ENCODE measurements around the gene ZNF311. TPM values are rescaled to one million over a fixed set of nuclear protein-coding genes. Genes with fewer than 3 reads are reported as not detected.

ZNF311 gene
- polyA plus RNA-seq, 1 donor from 2014 or later: not detected

- no peak overlapping the region for H3K4me3 Mint-ChIP-seq
- H3K36me3 Mint-ChIP-seq: no peaks in the 10 kb centered on the region
- no peaks in the 10 kb centered on the region for H3K9me3 Mint-ChIP-seq
- no peaks in the 10 kb centered on the region for H3K4me1 Mint-ChIP-seq
- peaks cover 18% of the 10 kb centered on the region for H3K27me3 Mint-ChIP-seq
- no peak overlapping the region for H3K27ac Mint-ChIP-seq
These were observed 8.1 kb downstream of the ZNF311 start for GRCh38 chr6:28996844-28997510.

- Mint-ChIP-seq H3K4me3 (no peak overlapping the region), H3K9me3 (no peaks in the 10 kb centered on the region), H3K27ac (no peak overlapping the region), H3K4me1 (no peaks in the 10 kb centered on the region), H3K27me3 (peaks cover 17% of the 10 kb centered on the region), H3K36me3 (no peaks in the 10 kb centered on the region)
These were observed 9.9 kb downstream of the ZNF311 start for GRCh38 chr6:28995093-28995650.

DNA sequence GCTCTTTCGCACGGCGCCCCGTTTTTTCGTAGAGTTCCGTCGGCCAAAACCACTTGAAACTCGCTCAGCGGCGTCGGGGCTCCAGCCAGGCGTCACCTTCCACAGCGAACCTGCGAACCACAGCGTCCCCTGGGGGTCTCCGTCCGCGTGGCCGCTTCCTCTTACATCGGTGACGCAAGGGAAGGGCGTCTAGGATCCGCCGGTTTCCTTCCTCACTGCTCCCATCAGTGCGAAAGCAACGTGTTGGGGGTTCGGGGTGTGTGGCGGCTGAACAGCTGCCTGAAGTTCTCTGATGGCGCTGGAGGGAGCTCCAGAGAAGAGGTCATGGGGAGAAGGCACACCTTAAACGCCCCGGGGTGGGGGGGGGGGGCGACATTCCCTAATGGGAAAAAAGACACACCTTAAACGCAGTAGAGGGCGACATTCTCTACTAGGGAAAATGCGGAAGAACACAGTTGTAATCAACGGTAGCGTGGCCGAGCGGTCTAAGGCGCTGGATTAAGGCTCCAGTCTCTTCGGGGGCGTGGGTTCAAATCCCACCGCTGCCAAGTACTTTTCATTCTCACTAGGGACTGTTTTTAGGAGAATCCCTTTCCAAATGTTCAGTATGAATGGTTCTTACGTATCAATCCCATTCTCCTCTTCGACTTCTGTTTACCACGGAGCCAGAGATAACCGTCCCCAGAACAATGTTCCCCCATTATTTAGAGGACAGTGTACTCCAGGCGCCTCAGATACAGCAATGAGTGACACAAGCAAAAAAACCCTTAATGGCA, 16.4 kb downstream of the ZNF311 start:
- Mint-ChIP-seq H3K4me3 (peak overlapping the region; percentile 48 to 87 (median 72)), H3K36me3 (peaks cover 2% of the 10 kb centered on the region), H3K27me3 (peaks cover 29% of the 10 kb centered on the region), H3K4me1 (peaks cover 5 to 16% (median 16%) of the 10 kb centered on the region in 3 donors), H3K27ac (peak overlapping the region; percentile 81 to 96 (median 91)), H3K9me3 (peaks cover 0 to 14% (median 0%) of the 10 kb centered on the region in 3 donors)

- H3K27ac Mint-ChIP-seq: peak overlapping the region in 1 of 3 donors; percentile 97
- H3K36me3 Mint-ChIP-seq: peaks cover 6% of the 10 kb centered on the region
- H3K27me3 Mint-ChIP-seq: peaks cover 31% of the 10 kb centered on the region
- H3K4me1 Mint-ChIP-seq: peaks cover 18 to 38% (median 36%) of the 10 kb centered on the region in 3 donors
- H3K9me3 Mint-ChIP-seq: peaks cover 0 to 19% (median 0%) of the 10 kb centered on the region in 3 donors
- peak overlapping the region; percentile 25 to 78 (median 51) for H3K4me3 Mint-ChIP-seq
These were observed 19.5 kb downstream of the ZNF311 start for GRCh38 chr6:28985462-28986164.

GRCh38 chr6:28983838-28984237, 21.3 kb downstream of the ZNF311 start:
- Mint-ChIP-seq H3K27ac (peak overlapping the region in 2 of 3 donors; percentile 55 to 97), H3K4me3 (peak overlapping the region in 3 of 4 donors; percentile 76 to 97 (median 92)), H3K9me3 (peaks cover 0 to 17% (median 0%) of the 10 kb centered on the region in 3 donors), H3K36me3 (peaks cover 6% of the 10 kb centered on the region), H3K27me3 (peaks cover 28% of the 10 kb centered on the region), H3K4me1 (peaks cover 26 to 43% (median 41%) of the 10 kb centered on the region in 3 donors)

DNA sequence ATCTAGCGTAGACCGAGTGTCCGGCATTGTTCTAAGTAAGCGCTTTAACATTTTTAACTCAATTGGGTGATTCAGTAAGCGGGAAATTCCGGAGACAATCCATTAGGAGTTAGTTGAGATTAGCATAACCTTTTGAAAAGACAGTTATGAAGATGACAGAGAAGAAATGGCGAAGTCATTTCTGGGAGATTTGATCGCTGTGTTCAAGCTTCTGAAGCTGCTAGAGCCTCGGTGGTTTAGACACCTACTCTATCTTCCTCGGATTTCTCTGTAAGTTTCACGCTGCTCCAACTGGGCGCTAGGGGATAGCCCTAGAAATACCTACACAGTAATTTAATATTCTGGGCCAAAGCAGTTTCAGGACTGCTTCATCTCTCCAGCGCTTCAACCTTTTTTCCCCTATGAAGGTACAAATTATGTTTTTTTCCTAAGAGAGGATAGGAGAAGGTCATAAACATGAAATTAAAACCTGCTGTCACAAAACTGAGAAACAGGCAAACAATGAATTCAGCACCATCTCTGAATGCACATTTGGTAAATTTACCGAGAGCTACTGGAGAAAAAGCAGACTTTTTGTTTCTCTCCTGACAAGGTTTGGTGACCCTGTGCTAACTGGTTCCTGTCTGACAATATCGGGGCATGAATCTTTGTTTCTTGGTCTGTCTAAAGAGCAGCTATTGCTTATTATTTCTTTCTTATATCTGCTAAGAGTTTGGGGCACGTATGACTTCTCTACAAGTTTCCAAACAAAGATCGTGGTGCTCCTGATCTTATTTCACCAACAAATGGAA, 22.4 kb downstream of the ZNF311 start:
- H3K4me3 Mint-ChIP-seq: peak overlapping the region; percentile 92 to 98 (median 96)
- peaks cover 30 to 41% (median 36%) of the 10 kb centered on the region in 3 donors for H3K4me1 Mint-ChIP-seq
- peaks cover 0 to 11% (median 0%) of the 10 kb centered on the region in 3 donors for H3K9me3 Mint-ChIP-seq
- H3K36me3 Mint-ChIP-seq: peaks cover 6% of the 10 kb centered on the region
- H3K27me3 Mint-ChIP-seq: peaks cover 25% of the 10 kb centered on the region
- H3K27ac Mint-ChIP-seq: peak overlapping the region; percentile 97 to 100 (median 99)

DNA sequence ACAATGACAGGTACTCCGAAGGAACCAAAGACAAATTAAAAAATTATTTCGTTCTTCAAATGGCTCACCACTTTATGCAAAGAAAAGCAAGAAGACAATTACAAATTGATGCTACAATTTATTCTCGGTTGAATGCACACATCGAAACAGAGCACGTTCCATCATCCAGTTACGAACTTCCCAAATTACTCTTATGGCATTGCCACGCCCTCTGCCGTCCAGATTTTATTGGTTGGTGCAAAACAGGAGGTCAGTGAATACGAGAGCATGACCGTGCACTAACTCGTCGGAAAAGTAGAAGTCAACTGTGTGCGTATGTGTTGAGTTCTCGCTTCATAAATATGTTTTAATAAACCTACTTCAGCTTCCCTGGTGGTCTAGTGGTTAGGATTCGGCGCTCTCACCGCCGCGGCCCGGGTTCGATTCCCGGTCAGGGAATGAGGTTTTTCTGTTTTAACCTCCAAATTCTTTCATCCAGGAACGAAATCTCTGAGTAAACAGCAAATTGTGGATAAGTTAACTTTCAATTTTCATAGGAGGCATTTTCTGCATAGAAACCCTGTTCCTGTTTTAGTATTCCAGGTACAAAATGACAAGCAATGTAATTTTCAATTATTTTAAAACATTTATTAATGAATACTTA, 23.2 kb downstream of the ZNF311 start:
- Mint-ChIP-seq H3K4me3 (peak overlapping the region; percentile 92 to 98 (median 96)), H3K4me1 (peaks cover 33 to 43% (median 35%) of the 10 kb centered on the region in 3 donors), H3K27ac (peak overlapping the region; percentile 97 to 100 (median 99)), H3K27me3 (peaks cover 26% of the 10 kb centered on the region), H3K9me3 (peaks cover 0 to 11% (median 0%) of the 10 kb centered on the region in 3 donors), H3K36me3 (peaks cover 6% of the 10 kb centered on the region)

DNA sequence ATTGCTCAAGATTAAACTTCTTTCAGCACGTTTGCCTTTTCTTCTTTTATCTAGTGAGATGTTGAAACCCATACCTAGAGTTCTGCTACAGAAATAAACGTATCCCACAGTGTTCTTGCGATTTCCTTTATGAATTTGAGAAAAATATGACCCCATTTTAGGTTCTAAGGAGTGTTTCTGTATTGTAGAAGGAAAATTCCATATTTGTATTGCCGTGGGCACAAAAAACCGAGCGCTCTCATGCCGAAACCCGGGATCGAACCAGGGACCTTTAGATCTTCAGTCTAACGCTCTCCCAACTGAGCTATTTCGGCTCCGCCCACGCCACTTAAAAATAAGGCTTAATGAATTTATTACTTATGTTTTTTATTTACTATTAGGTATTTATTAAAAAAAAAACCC, 23.7 kb downstream of the ZNF311 start:
- peaks cover 6% of the 10 kb centered on the region for H3K36me3 Mint-ChIP-seq

GRCh38 chr6:28980852-28981430, 24.2 kb downstream of the ZNF311 start:
- H3K36me3 Mint-ChIP-seq: peaks cover 5% of the 10 kb centered on the region
- peaks cover 18% of the 10 kb centered on the region for H3K27me3 Mint-ChIP-seq
- peak overlapping the region; percentile 97 to 100 (median 99) for H3K27ac Mint-ChIP-seq
- peak overlapping the region; percentile 92 to 98 (median 96) for H3K4me3 Mint-ChIP-seq
- peaks cover 33 to 43% (median 37%) of the 10 kb centered on the region in 3 donors for H3K4me1 Mint-ChIP-seq
- H3K9me3 Mint-ChIP-seq: peaks cover 0 to 7% (median 0%) of the 10 kb centered on the region in 3 donors

More for the DNA sequence above, 23.7 kb downstream of the ZNF311 start:
- H3K4me1 Mint-ChIP-seq: peaks cover 33 to 43% (median 36%) of the 10 kb centered on the region in 3 donors
- H3K4me3 Mint-ChIP-seq: peak overlapping the region; percentile 92 to 98 (median 96)
- peak overlapping the region; percentile 97 to 100 (median 99) for H3K27ac Mint-ChIP-seq
- H3K27me3 Mint-ChIP-seq: peaks cover 23% of the 10 kb centered on the region
- peaks cover 0 to 7% (median 0%) of the 10 kb centered on the region in 3 donors for H3K9me3 Mint-ChIP-seq

DNA sequence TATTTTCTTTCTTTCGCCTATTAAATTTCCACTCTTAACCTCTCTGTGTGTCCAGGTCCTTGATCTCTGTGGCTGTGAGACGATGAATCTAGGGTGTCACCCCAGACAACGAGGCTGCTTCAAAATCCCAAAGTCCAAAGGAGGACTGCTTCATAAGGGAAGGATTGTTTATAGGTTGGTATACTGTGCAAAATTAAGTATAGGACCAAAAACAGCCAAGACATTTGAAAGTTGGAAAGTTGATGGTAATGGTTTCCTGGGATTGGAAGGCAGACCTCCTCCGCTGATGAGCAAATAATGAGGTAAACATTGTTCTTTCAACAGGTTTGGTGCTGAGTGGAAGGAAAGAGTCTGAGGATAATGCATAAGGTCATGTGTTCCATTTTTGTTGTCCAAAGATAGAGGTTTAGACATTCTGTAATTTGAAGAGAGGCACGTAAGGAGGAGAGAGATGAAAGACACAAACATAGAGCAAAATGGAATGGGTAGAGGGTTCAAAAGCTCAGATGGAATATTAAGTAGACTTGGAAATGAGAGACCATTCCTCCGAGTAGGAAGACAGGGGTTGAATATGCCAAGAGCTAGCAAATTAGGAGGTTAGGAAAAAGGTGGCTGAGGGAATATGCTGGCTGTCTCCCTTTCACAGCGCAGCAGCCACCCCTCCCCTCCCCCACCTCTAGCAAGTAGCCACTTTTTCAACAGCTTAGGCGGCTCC, 24.8 kb downstream of the ZNF311 start:
- Mint-ChIP-seq H3K4me1 (peaks cover 33 to 41% (median 36%) of the 10 kb centered on the region in 3 donors), H3K27me3 (peaks cover 13% of the 10 kb centered on the region), H3K4me3 (peak overlapping the region; percentile 92 to 98 (median 96)), H3K9me3 (peaks cover 0 to 7% (median 0%) of the 10 kb centered on the region in 3 donors), H3K36me3 (peaks cover 5% of the 10 kb centered on the region), H3K27ac (peak overlapping the region in 2 of 3 donors; percentile 22 to 97)

DNA sequence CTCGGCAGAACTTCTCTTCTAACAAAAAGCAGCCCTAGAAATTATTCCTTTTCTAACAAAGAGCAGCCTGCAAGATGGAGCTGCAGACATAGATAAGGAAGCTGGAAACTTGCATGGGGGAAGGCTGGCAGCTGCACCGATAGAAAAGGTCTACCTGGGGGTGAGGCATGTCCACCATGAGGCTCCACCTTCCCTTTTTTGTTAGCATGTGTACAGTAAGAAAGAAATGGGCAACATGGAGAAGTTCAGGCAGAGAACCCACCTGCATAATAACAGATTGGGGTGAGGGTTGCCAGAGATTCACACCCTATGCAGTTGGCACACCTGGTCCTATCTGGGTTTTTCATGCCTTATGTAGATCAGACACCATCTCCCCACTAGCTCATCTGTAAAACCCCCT, 25.4 kb downstream of the ZNF311 start:
- Mint-ChIP-seq H3K27me3 (peaks cover 13% of the 10 kb centered on the region), H3K9me3 (peaks cover 0 to 7% (median 0%) of the 10 kb centered on the region in 3 donors), H3K4me1 (peaks cover 32 to 38% (median 33%) of the 10 kb centered on the region in 3 donors), H3K36me3 (peaks cover 5% of the 10 kb centered on the region), H3K27ac (peak overlapping the region in 2 of 3 donors; percentile 22 to 97), H3K4me3 (peak overlapping the region in 1 of 4 donors; percentile 92)

GRCh38 chr6:28978959-28979561, 26.1 kb downstream of the ZNF311 start:
- H3K27ac Mint-ChIP-seq: peak overlapping the region in 2 of 3 donors; percentile 22 to 97
- H3K9me3 Mint-ChIP-seq: peaks cover 0 to 5% (median 0%) of the 10 kb centered on the region in 3 donors
- H3K27me3 Mint-ChIP-seq: peaks cover 14% of the 10 kb centered on the region
- H3K36me3 Mint-ChIP-seq: peaks cover 5% of the 10 kb centered on the region
- H3K4me3 Mint-ChIP-seq: peak overlapping the region in 2 of 4 donors; percentile 18 to 92
- H3K4me1 Mint-ChIP-seq: peaks cover 32 to 38% (median 33%) of the 10 kb centered on the region in 3 donors

Data from IgD-negative memory B cell (primary cell).